Progenitor cell of endocrine pancreas (in vitro differentiated cells): ENCODE data around the gene DRG2. TPM values are rescaled to one million over a fixed set of nuclear protein-coding genes. Genes with fewer than 3 reads are reported as not detected.

Source experiments
- DNase-seq: peaks from one replicate; pipeline ENCODE4 v3.0.0; 2021; ENCODE audit warnings: low spot score; ENCODE audit not compliant: unreplicated experiment
- H3K27ac Mint-ChIP-seq: 2 replicates; pipeline ENCODE4 v1.8.0; 2021; ENCODE audit warnings: mild to moderate bottlenecking, moderate library complexity, mixed read lengths
- H3K27me3 Mint-ChIP-seq: 2 replicates; pipeline ENCODE4 v1.8.0; 2021; ENCODE audit warnings: mixed read lengths
- H3K36me3 Mint-ChIP-seq: 2 replicates; pipeline ENCODE4 v1.8.0; 2022; ENCODE audit warnings: mixed read lengths; ENCODE audit not compliant: insufficient read depth
- H3K4me1 Mint-ChIP-seq: 2 replicates; pipeline ENCODE4 v1.8.0; 2021; ENCODE audit warnings: low read depth, mixed read lengths
- H3K4me3 Mint-ChIP-seq: 2 replicates; pipeline ENCODE4 v1.8.0; 2021; ENCODE audit warnings: low read depth, mild to moderate bottlenecking, moderate library complexity, mixed read lengths
- H3K9me3 Mint-ChIP-seq: 2 replicates; pipeline ENCODE4 v1.8.0; 2021; ENCODE audit warnings: low read depth, mixed read lengths
- CTCF ChIP-seq: fragments of 200-600 bp; sonication (generic); IDR thresholded peaks from one replicate; pipeline ENCODE4 v1.5.0; 2021; ENCODE audit warnings: antibody characterized with exemption, mild to moderate bottlenecking; ENCODE audit not compliant: unreplicated experiment
- long read RNA-seq: library from polyadenylated mRNA; unstranded; transcript quantifications from one replicate; pipeline ENCODE4 v2.0.0, GENCODE V29; 2020
- total RNA-seq: library from RNA; stranded (reverse); gene quantifications from 2 replicates; pipeline ENCODE4 v1.2.1, GENCODE V29; 2021

DRG2 gene, protein sequence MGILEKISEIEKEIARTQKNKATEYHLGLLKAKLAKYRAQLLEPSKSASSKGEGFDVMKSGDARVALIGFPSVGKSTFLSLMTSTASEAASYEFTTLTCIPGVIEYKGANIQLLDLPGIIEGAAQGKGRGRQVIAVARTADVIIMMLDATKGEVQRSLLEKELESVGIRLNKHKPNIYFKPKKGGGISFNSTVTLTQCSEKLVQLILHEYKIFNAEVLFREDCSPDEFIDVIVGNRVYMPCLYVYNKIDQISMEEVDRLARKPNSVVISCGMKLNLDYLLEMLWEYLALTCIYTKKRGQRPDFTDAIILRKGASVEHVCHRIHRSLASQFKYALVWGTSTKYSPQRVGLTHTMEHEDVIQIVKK
- total RNA-seq: 42.9 and 49.3 TPM in 2 replicates
- long read RNA-seq, transcript DRG2-201 (13 exons, 1,964 nt): major isoform, 69 of 92 reads
- long read RNA-seq, partial matches to known transcripts: 3 of 92 reads
- long read RNA-seq, other reads (novel, unspliced or antisense): 17 of 92 reads

DNA sequence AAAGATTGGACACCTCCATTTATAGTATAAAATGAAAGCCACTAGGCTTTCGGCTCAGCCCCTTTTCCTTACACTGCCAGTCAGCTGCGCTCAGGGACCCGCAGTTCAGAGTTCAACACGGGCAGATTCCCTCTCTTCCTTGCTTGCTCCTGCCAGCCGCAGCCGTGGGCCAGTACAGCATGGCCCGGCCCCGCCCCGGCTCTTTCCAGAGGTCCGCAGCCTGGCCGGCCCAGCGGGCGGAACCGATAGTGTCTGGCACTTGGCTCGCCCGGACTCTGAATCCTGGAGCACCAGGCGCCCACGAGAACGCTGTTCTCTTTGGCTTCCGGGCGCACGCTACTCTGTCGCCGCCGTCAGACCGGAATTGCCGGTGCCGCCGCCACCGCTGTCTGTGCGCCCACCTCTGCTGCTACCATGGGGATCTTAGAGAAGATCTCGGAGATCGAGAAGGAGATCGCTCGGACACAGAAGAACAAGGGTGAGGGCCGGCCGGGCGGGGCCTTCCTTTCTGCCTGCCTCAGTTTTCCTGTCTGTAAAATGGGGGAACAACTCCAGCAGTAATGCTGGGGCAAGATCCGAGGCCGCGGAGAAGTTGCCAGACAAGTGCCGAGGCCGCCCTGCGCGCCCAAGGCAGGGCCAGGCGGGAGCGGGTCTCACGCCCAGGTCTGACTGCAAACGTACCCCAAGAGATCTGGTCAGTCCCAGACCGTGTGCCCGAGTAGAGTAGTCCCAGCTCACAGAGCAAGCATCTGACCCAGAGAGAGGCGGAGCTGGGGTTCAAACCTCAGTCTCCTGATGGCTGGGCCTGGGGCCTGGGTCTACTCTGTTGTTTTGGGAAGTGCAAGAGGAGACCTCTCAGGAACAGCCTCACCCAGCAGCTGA lies at the start of gene DRG2:
Gene DRG2, plus strand, starts transcription at position 339 of the 882 bp plus-strand sequence. Its CDS starts 76 bp downstream, at position 415.
- Mint-ChIP-seq H3K36me3 (peaks cover 3% of the 10 kb centered on the region), H3K9me3 (no peaks in the 10 kb centered on the region), H3K27me3 (no peaks in the 10 kb centered on the region), H3K4me1 (peaks cover 10% of the 10 kb centered on the region), H3K27ac (peak within 1 kb of the TSS; percentile 98), H3K4me3 (peak within 1 kb of the TSS; percentile 99)
- peak; percentile 16 for TF ChIP-seq CTCF
- DNase-seq: peak; percentile 91

DNA sequence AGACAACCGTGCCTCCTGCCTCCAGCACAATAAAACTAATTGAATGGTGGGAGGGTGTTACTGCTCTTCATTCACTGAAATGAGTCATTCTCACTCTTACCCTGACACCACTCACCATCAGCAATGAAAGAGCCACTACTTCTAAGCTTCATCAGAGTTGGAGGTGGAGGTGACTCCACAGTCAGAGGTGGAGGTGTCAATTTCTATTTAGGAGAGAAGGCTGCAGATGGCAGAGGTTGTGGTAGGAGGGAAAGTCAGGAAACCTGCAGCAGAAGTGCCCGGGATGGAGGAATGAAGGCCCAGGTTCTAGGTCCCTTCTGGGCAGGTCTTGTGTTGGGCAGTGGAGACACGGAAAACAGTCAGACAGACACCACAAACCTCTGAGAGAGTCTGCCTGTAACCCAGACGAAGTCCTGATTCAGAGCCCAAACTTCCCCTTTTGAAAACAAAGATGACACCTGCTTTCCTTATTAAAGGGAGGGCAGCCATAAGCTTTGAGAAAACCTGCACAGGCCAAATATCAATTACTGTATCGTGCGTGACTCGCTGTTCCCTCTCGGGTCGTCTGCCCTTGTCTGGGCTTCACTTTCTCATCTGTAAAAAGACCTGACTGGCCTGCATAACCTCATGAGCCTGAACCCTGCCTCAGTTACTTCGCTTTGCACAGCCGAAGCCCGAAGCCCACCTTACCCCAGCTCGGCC lies 49.4 kb upstream of the DRG2 start:
- no peaks in the 10 kb centered on the region for H3K36me3 Mint-ChIP-seq
- TF ChIP-seq CTCF: no peak
- H3K27me3 Mint-ChIP-seq: peaks cover 6% of the 10 kb centered on the region
- H3K9me3 Mint-ChIP-seq: no peaks in the 10 kb centered on the region
- peak overlapping the region; percentile 98 for H3K4me3 Mint-ChIP-seq
- H3K4me1 Mint-ChIP-seq: peaks cover 43% of the 10 kb centered on the region
- no peak for DNase-seq
- peak overlapping the region; percentile 96 for H3K27ac Mint-ChIP-seq

- Mint-ChIP-seq H3K9me3 (no peaks in the 10 kb centered on the region), H3K4me1 (peaks cover 43% of the 10 kb centered on the region), H3K27me3 (peaks cover 6% of the 10 kb centered on the region), H3K36me3 (no peaks in the 10 kb centered on the region), H3K27ac (peak within 1 kb of the TSS; percentile 96), H3K4me3 (peak within 1 kb of the TSS; percentile 98)
- peak; percentile 24 for TF ChIP-seq CTCF
- peak; percentile 99 for DNase-seq
These were observed 48.8 kb upstream of the DRG2 start, which contains the start of the genes ATPAF2 and GID4 for GRCh38 chr17:18038861-18039534. Gene ATPAF2, minus strand, starts transcription at chr17:18039168. Its CDS starts 155 bp downstream, at chr17:18039013. Gene GID4, plus strand, starts transcription at chr17:18039408. Its CDS starts 57 bp downstream, at chr17:18039465.

GRCh38 chr17:18039535-18040260 lies 48.0 kb upstream of the DRG2 start:
- H3K9me3 Mint-ChIP-seq: no peaks in the 10 kb centered on the region
- peaks cover 43% of the 10 kb centered on the region for H3K4me1 Mint-ChIP-seq
- peak; percentile 39 for DNase-seq
- peaks cover 6% of the 10 kb centered on the region for H3K27me3 Mint-ChIP-seq
- H3K4me3 Mint-ChIP-seq: peak overlapping the region; percentile 98
- no peak for TF ChIP-seq CTCF
- peak overlapping the region; percentile 96 for H3K27ac Mint-ChIP-seq
- H3K36me3 Mint-ChIP-seq: no peaks in the 10 kb centered on the region
